Measurements from ENCODE around the gene CCDC33.

The CCDC33 gene

DNA sequence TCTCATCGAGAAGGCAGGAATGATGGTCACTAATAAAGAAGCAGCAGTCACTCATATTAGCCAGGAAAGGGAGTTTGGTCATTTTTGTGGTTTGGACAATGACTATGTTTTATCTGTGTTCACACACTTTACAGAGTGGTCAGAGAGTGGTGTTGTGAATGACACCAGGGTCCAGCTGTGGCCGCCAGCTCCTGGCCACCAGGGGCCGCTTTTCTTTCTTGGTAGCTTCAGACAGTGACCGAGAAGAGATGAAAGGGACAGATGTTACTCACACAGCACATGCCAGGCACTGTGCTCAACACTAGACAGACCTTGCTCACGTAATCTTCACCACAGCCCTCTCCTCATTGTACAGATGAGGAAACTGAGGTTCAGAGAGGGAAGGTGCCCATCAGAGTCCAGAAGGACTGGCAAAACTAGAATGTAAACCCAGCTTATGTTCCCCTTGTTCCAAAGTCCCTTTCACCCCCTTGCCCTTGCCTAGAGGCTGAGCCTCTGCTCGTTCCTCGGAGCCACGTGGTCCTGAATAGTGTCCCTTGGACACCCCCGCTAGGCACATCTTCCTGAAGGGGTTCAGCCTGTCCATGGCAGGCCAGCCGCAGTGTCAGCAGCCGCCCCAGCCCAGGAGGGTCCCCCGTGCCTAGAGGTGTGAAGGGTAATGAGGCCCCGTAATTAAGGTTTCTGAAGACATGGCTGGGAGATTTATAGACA is 75.8 kb downstream of the CCDC33 start:
- DNase-seq (ENCODE audit: low read depth in 2 of 3, low spot score in 2 of 3): no peak

DNA sequence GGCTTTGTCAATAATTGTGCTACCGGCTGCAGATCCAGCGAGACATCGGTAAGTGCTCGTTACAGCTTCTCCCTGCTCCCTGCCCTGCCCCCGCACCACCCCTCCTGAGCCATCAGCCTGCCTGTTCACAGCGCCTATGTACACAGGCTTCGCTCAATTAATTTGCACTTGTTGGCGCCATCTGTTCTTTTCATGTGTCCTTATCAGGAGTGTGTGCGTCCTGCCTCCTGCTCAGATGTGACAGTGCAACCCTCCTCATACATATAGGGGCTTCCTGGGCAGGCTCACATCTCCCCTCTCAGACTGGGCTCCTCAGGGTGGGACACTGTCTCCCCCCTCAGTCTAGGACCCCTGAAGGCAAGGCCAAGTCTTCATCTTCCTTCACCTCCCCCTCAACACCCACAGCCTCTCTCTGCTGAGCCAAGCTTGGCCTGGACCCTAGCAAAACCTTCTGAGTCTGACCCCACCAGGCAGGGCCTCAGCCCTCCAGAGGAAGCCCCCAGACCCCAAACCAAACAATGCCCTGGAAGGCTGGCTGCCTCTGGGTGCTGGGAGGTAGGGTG is 76.4 kb downstream of the CCDC33 start:
- no peak for DNase-seq (ENCODE audit: low read depth in 2 of 3, low spot score in 2 of 3)

DNA sequence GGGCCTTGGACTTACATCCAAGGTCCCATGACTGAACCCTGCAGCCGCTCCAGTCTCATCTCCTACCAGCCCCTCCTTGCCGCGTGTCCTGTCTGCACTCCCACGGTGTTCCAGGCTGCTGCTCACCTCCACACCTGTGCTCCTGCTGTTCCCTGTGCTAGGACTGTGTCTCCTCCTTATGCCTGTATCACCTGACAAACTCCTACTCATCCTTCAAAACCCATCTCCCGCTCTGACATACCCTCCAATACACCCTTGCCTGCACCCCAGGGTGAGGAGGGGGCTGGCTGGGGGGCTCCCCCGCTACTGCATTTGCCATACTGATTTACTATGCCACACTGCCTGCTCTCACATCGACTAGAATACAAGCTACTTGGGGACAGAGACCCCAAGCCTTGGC is 77.8 kb downstream of the CCDC33 start:
- no peak for DNase-seq (ENCODE audit: low read depth in 2 of 3, low spot score in 2 of 3)

DNA sequence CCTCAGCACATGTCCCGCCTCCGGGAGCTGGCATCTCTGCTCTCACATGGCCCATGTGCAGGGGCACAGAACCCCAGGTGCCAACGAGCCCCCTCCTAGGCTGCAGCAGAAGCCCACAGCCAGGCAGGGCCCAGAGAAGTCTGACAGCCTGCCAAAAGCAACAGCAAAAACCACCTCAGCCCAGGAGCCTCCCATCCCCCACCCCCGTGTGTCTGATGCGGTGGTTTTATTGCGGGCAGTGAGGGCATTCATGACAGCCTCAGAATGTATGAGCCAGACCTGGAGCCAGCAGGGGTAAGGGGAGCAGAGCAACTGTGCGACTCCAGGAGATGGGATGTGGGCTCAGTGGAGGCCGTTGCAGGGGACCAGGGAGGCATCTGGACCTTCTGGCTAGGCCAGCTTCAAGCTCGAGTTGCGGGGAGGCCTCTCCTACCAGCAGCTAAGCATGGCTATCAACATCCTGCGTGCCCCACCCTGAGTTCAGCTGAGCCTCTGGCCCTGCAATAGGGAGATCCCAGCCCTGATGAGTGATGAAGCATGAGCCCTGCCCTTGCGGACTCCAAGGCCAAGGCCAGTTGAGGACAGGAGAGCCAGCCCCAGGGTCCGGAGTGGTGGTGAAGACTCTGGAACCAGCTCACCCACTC is 78.8 kb downstream of the CCDC33 start:
- DNase-seq (ENCODE audit: low read depth in 2 of 3, low spot score in 2 of 3): no peak

DNA sequence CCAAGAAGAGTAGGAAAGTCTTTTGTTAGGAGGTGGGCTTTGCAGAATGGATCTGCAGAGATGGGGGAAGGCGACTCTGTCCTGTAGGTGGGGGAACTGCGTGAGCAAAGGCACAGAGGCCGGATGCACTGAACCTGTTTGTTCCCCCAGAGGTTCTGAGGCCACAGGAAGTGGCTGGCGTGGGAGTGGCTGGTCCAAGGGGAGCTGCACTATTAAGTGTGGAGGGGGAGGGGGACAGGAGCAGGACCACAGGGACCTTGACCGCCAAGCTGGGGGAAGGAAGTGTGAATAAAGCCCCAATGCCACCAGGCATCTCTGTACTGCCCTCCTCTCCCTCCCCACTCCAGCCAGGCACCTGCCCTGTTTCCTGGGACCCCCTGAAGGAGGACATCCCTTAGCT is 79.5 kb downstream of the CCDC33 start:
- DNase-seq (ENCODE audit: low read depth in 2 of 3, low spot score in 2 of 3): no peak

DNA sequence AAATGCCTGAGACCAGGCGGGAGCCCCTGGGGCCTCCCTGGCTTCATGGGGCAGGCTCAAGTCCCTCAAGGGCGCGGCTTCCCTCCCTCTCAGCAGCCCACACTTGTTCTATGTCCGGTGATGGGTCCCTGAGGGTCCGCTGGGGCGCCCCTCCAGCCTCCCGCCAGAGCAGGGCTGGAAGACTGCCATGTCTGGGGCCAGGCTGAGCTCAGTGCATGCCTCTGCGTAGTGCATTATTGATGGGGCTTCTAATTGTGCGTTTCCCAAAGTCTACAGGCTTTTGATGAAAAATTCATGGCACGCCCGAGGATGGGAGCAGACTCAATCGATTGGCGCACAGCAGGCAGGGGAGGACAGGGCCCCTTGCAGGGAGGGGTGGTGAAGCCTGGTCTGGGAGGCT is 80.0 kb downstream of the CCDC33 start:
- DNase-seq (ENCODE audit: low read depth in 2 of 3, low spot score in 2 of 3): no peak

DNA sequence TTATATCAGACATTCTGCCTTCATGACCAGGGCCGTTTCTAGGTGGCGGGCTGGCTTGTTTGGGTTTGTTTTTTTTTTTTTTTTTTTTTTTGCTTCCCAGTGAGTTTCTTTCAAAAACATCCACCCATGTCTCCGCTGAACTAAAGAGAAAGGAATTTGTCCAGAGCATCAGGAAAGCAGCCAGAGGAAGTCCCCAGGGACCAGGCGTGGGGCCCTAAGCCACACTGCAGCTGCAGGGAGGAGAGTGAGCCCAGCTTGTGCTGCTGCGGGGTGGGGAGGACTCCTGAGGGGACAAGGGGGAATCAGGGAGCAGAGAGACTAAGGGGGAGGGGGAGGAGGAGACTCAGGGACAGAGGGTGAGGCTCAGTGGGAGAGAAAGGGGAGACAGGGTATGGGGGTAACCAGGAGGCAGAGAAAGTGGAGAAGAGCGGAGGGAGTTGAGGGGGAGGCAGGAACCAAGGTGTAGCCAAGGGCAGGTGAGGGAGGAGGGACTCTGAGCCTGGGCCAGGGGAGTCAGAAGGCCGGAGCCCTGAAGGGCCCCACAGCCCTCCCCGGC is 81.8 kb downstream of the CCDC33 start:
- DNase-seq (ENCODE audit: low read depth in 2 of 3, low spot score in 2 of 3): no peak

DNA sequence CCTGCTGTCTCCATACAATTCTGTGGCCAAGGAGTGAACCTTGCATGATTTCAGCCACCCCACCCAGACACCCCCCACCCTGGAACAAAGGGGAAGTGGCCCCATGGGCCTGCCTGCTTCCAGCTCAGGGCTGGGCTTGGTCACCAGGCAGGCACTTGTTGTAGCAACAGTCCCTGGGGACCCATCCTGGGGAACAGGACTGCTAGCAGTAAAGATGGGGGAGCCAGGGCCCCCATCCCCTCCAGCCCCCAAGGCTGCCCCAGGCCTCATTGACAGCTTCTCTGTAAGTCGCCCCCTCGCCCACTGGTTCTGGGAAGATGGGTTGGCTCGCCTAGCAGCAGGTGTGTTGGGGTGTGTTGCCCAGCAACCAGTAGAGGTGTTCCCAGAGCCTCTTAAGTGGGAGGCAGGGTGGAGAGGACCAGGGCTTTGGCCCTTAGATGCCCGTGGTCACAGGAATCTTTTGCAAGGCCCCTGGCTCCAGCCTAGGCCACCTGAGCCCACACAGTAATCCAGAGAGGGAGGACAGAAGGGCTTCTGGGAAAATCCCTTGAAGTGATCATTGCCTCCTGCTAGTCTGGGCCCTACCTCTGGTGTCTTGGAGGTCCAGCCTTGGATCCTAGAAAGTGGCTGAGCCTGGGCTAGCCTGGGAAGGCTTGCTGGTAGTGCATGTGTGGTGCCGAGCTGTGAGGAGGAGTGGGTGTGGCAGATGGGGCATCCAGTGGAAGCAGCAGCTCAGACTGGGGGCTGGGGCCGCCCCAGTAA is 82.4 kb downstream of the CCDC33 start:
- DNase-seq (ENCODE audit: low read depth in 2 of 3, low spot score in 2 of 3): no peak

DNA sequence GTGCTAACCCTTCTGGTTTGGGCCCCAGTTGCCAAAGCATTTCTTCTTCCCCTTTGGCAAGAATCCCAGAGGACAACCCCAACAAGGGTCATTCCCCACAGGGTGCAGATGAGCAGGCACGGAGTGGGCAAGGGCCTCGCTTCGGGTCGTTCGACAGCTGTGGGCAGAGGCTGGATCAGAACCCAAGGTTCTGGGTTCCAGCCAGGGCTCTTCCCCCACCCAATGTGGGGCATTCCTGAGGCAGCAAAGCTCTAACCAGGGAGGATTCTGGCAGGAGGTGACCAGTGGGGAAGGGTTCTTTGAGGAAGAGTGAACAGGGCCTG is 83.0 kb downstream of the CCDC33 start:
- no peak for DNase-seq (ENCODE audit: low read depth in 2 of 3, low spot score in 2 of 3)

DNA sequence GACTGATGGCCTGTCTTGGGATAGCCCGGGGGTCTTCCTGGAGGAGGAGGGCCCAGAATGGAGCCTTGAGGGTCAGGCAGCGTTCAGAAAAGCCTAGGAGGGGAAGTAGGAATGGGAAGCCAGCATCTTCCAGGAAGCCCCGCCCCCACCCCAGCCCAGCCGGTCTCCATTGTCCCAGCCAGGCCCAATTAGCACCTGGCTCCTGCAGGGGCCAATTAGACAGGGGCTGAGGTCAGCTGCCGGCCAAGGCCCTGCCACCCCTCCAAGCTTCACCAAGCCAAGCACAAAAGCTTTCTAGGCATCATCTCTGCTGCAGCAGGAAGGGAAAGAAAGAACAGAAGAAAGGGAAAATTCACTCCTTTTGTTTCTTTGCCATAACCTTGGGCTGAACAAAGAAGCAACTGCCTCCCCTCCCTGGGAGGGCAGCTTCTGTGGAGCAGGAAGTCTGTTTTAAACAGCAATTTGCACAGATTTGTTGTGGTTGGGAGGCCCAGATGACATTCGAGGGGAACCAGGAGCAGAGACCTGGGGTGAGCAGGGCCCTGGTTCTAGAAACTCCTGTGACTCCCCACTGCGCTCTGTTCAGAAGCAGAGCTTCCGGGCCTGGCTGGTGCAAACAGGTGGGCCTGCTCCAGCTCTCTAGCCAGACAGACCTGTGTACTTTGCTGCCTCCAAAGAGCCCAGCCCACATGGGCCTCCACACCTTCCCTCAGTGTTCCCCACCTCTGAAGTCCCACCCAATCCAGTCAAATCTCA is 83.6 kb downstream of the CCDC33 start:
- no peak for DNase-seq (ENCODE audit: low read depth in 2 of 3, low spot score in 2 of 3)

DNA sequence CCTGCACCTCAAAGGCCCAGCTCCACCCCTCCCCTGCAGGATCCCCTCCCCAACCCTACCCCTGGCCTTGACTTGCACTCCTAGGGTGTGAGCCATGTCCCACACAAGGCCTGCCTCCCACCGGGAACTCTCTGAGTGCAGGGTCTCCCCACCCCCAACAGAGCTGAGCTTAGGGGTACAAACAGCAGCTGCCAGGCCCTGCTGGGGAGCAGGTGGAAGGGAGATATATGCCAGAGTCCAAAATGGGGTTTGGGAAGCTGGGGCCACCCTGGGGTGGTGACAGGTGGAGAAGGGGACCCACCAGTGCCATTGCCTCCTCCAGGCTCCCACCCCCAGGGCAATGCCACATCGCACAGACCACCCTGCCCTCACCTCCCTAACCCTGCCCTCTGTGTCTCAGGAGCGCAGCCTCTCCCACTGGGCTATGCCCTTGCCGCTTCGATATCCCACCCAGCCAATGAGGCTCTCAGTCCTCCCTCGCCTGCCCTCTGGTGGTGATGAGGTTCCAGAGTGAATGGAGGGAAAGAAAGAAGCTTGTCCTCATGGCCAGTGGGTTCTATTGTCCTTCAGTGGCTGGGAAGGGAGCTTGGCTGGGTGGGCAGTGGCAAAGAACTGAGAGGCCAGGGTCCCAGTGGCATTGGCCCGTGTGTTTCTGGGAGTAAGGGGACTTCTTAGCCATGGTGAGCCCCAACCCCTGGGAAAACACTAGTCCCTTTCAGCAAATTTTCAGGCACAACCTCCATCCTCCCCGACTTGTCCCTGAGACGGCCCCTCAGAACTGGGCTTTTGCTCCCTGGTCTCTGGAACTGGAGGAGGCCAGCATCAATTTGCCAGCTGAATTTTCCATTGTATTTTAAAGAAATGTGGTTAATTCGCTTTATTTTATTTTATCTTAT is 84.5 kb downstream of the CCDC33 start:
- no peak for DNase-seq (ENCODE audit: low read depth in 2 of 3, low spot score in 2 of 3)

DNA sequence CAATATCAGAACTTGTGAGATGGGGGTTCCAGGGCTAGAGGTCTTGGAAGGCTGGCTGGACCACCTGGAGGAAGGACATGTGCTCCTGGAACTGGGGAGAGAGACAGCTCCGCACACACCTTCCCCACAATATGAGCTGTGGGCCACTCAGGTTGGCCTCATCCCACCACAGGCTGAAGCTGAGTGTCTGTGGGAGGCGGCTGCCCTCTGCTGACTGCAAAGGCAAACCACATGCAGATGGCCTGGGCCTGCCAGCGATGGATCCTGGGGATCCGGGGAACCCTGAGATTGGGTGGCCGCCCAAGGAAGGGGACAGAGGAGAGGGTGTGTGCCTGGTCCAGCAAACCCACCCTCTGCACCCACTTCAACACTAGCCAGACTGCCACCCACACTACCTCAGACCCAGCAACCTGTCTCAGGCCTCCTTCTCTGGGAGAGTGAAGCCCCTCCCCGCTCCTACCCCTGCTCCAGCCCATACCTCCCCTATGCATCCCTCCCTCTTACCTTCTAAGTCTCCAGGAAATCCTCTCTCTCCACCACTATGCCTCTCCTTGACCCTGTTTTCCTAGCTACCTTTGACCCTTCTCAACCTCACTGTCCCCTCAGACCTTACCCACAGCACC is 86.5 kb downstream of the CCDC33 start:
- DNase-seq (ENCODE audit: low read depth in 2 of 3, low spot score in 2 of 3): peak in 1 of 3 experiments; percentile 49

DNA sequence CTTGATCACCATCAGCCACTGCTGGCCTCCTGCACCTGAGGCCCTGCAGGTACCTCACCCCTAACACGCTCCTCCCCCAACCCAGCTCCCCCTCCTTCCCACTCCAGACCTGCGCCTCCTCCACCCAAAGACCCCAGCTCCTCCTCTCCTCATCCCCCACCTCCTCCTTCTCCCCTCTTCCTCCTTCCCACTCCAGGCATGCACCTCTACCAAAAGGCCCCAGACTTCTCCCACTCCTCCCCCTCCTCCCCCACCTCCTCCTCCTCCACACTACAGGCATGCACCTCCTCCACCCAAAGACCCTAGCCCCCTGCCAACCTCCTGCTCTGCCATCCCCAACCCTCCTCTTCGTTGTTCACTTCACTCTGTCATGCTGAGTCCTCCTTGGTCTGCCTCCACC is 88.6 kb downstream of the CCDC33 start:
- DNase-seq (ENCODE audit: low read depth in 2 of 3, low spot score in 2 of 3): no peak

DNA sequence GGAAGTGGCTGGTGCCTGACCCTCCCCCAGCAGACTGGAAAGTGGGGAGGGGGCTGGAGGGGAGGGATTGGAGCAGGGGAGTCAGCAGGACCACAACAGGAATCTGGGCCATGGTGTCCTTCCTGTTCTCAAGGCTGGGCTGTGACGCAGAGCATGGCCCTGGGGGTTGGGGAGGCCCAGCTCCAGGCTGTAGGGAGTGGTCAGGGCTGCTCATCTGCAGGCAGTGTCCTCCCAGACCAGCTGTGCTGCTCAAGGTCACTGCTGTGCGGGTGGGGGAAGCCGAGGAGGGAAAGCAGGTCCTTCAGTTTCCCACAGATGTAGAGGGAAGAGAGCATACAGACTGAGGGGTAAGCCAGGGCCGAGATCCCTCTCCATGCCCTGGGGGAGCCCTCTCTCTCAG is 90.6 kb downstream of the CCDC33 start:
- DNase-seq (ENCODE audit: low read depth in 2 of 3, low spot score in 2 of 3): no peak

DNA sequence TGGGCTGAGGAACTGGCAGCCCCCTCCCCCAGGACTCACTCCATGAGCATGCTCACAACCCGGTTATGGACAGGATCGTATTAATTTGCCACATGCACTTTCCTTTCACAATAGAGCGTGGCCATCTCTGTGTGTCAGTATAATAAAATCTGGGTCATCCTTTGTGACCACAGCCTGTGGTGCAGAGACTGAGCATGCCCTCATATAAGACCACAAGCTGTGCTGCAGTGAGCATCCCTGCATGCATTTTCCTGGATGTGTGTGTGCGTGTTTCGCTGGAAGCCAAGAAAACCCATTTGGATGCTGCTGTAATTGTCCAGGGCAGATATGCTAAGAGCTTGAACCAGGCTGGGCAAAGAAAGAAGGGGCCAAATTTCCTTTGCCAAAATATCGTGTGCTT is 91.6 kb downstream of the CCDC33 start:
- no peak for DNase-seq (ENCODE audit: low read depth in 2 of 3, low spot score in 2 of 3)

DNA sequence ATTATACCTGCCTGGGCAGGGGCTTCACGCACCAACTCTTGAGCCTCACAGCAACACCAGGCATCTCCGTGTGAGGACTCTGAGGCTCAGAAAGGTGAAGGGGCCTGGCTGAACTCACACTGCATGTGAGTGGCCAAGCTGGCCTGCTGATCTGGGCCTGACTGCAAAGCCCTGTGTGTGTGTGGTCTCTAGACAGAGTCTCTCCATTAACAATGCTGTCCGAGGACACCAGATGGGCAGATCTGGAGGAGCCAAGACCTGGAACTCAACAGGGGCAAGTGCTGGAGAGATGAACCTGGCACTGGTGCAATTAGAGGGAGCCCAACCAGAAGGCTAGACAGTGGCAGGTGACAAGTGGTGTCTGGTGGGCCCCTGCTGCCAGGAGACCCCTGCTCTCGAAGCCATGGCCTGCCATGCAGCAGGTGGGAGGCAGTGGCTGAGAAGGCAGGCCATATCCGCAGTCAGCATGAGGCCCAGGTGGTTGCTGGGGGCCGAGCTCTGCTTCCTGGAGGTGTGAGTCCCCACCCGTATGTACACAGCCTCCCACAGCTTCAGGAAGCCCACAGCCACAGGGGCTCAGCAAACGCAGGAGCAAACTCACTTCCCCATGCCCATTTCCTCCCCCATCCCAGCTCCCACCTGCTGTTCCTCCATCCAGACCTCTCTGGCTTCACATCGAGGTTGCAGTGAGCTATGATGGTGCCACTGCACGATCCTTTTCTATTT is 92.4 kb downstream of the CCDC33 start:
- no peak for DNase-seq (ENCODE audit: low read depth in 2 of 3, low spot score in 2 of 3)

DNA sequence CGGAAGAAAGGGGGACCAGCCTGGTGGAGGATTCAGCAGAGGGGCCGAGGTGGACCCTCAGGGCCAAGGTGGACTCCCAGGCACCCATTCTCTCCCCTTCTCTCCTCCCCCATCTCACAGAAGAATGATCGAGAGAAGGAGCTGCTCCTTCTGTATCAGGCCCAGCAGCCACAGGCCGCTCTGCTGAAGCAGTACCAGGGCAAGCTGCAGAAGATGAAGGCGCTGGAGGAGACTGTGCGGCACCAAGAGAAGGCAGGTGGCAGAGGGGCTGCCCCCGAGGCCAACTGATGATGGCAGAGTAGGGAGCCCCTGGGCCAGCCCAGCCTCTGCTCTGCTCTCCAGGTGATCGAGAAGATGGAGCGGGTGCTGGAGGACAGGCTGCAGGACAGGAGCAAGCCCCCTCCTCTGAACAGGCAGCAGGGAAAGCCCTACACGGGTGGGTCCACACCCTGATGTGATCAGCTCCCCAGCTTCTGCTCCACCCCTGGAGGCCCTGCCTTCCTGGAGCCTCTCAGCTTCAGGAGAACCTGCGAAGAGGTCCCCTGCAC is 94.8 kb downstream of the CCDC33 start:
- no peak for DNase-seq (ENCODE audit: low read depth in 2 of 3, low spot score in 2 of 3)

DNA sequence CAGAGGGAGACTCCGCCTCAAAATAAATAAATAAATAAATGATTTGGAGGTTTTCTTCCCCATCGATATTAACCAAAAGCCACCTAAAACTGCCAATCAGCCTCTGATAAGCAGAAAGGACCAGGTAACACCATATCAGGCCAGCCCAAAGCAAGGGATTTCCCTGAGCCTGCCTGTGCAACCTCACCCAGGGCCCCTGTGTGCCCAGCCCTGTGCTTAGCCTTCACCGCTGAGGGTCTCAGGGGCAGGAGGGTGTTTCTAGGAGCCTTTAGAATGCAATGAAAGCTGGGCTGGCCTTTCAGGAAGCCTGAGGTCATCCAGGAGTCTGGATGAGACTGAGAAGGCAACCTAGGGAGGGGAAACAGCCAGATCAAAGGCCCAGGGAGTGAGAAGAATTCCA is 95.9 kb downstream of the CCDC33 start:
- no peak for DNase-seq (ENCODE audit: low read depth in 2 of 3, low spot score in 2 of 3)

DNA sequence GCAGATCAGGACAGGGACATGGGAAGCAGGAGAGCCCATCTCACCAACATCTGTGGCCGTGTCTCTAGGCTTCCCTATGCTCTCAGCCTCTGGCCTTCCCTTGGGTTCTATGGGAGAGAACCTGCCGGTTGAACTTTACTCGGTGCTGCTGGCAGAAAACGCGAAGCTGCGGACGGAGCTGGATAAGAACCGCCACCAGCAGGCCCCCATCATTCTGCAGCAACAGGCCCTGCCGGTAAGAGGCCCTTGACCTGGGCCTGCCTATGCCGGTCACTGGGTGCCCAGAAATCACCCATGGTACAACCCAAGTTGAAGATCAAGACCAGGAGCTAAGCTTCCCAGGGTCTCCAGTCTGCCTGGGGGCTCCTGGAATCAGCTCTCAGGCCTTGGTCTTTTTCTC is 96.5 kb downstream of the CCDC33 start:
- DNase-seq (ENCODE audit: low read depth in 2 of 3, low spot score in 2 of 3): no peak
